Stimulated activated CD8-positive, alpha-beta memory T cell treated with anti-CD3 and anti-CD28 coated beads, Interleukin-2, amount 100 ng/mL, for 1 hour (primary cell): Measurements from ENCODE around the gene BTBD3.

Experiments
- DNase-seq, 2 donors: peaks; one replicate each; pipeline ENCODE4 v3.0.0-alpha.2; 2020; ENCODE audit warnings: low read depth in 2 of 2

BTBD3 gene

DNA sequence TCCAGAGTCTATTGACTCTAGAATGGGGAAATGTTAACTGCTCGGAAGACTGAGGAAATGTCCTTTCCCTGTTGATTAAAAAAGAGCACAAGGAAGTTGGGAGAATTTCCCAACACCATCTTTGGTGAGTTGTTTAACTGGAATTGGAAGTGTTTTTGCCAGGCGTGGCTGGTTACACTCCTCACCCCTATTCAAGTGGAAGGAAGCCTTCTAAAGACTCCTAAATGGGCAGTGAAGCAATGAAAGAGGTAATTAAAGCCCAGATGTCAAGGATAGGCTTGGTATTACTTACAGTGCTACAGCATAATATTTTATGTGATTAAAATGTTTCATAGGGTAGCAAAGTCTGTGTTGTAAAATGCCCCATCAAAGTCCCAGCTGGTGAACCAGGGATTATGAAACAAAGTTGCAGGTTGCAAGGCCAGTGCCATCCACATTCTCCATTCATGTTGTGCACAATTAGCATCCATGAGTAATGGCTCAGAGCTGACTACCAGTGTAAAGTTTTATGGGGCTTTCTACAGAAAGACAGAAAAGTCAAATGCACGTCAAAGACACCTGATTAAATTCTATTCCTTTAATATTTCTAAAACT is 52.6 kb downstream of the BTBD3 start:
- no peak for DNase-seq

GRCh38 chr20:11972478-11972877 is 54.8 kb downstream of the BTBD3 start:
- no peak for DNase-seq
